ENCODE measurements around the gene SPOCK1. TPM values are rescaled to one million over a fixed set of nuclear protein-coding genes. Genes with fewer than 3 reads are reported as not detected.
"Not testable (repeated sequence)": the region's sequence is repeated elsewhere in the genome, so short reads cannot be mapped to it uniquely, and the experiment has no call there.

The SPOCK1 gene
- polyA plus RNA-seq, 2 donors, result 0.86 to 0.88 TPM

GRCh38 chr5:137507150-137507549 lies 8.0 kb upstream of the SPOCK1 start:
- Histone ChIP-seq H3K4me1 (ENCODE audit: control insufficient read depth in 2 of 2, insufficient read depth in 2 of 2, low read length in 1 of 2) (no peaks in the 10 kb centered on the region), H3K27ac (ENCODE audit: low read depth in 2 of 2, low read length in 1 of 2) (no peak overlapping the region), H3K36me3 (ENCODE audit: control insufficient read depth in 2 of 2, insufficient read depth in 2 of 2, low read length in 1 of 2) (no peaks in the 10 kb centered on the region), H3K27me3 (ENCODE audit: control insufficient read depth in 1 of 2, insufficient read depth in 2 of 2, low read length in 2 of 2) (no peaks in the 10 kb centered on the region), H3K9me3 (ENCODE audit: control insufficient read depth in 2 of 2, insufficient read depth in 1 of 2, low read depth in 1 of 2, low read length in 1 of 2) (no peaks in the 10 kb centered on the region), H3K4me3 (ENCODE audit: low read depth in 1 of 2, low read length in 2 of 2) (no peak overlapping the region)
- WGBS, 2 donors, result 70 to 73% methylated on average over 5 of the region's 5 CpGs

DNA sequence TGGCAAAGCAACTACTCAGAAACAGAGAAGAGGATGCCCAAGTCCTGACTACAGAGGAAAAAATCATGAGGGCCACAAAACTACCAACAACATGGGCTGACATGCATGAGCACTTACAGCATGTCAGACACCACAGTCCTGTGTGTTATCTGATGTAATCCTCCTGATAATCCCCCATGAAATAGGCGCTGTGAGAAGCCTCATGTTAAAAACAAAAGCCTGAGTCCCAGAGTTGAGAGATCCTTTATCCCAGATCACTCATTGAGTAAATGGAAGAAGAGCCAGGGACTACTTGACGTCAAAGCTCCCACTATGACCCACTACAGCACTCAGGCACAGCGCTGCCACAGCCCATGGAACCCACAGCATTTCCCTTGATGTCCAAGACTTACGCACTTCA lies 7.2 kb upstream of the SPOCK1 start:
- 82 to 86% methylated on average over 4 of the region's 4 CpGs for WGBS, 2 donors

DNA sequence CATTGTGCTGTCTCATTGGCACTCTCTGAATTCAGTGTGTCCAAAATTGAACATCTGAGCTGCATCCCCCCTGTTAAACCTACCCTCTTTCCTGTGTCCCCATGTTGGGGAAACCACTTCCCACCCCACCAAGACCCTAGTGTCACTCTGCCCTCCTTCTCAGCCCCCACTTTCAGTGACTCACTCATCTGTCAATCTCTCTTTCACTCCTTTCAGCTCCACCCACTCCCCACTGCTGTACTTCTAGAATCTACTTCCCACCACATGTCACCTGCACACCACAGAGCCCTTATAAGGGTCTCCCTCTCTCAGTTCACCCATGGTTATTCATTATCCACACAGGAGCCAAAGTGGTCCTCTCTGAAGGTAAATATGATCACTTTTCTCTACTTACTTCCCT lies 5.8 kb upstream of the SPOCK1 start:
- Histone ChIP-seq H3K27ac (ENCODE audit: low read depth in 2 of 2, low read length in 1 of 2) (no peak overlapping the region), H3K27me3 (ENCODE audit: control insufficient read depth in 1 of 2, insufficient read depth in 2 of 2, low read length in 2 of 2) (no peaks in the 10 kb centered on the region), H3K9me3 (ENCODE audit: control insufficient read depth in 2 of 2, insufficient read depth in 1 of 2, low read depth in 1 of 2, low read length in 1 of 2) (no peaks in the 10 kb centered on the region)

More for the DNA sequence above, 7.2 kb upstream of the SPOCK1 start:
- Histone ChIP-seq H3K27ac (ENCODE audit: low read depth in 2 of 2, low read length in 1 of 2) (no peak overlapping the region), H3K9me3 (ENCODE audit: control insufficient read depth in 2 of 2, insufficient read depth in 1 of 2, low read depth in 1 of 2, low read length in 1 of 2) (no peaks in the 10 kb centered on the region), H3K36me3 (ENCODE audit: control insufficient read depth in 2 of 2, insufficient read depth in 2 of 2, low read length in 1 of 2) (no peaks in the 10 kb centered on the region), H3K4me1 (ENCODE audit: control insufficient read depth in 2 of 2, insufficient read depth in 2 of 2, low read length in 1 of 2) (no peaks in the 10 kb centered on the region), H3K27me3 (ENCODE audit: control insufficient read depth in 1 of 2, insufficient read depth in 2 of 2, low read length in 2 of 2) (no peaks in the 10 kb centered on the region), H3K4me3 (ENCODE audit: low read depth in 1 of 2, low read length in 2 of 2) (no peak overlapping the region)

GRCh38 chr5:137503456-137503855 lies 4.3 kb upstream of the SPOCK1 start:
- no peaks in the 10 kb centered on the region for H3K9me3 ChIP-seq (ENCODE audit: control insufficient read depth in 2 of 2, insufficient read depth in 1 of 2, low read depth in 1 of 2, low read length in 1 of 2)
- H3K36me3 ChIP-seq (ENCODE audit: control insufficient read depth in 2 of 2, insufficient read depth in 2 of 2, low read length in 1 of 2), result no peaks in the 10 kb centered on the region
- H3K4me1 ChIP-seq (ENCODE audit: control insufficient read depth in 2 of 2, insufficient read depth in 2 of 2, low read length in 1 of 2), result no peaks in the 10 kb centered on the region
- no peak overlapping the region for H3K4me3 ChIP-seq (ENCODE audit: low read depth in 1 of 2, low read length in 2 of 2)
- no peak overlapping the region for H3K27ac ChIP-seq (ENCODE audit: low read depth in 2 of 2, low read length in 1 of 2)
- H3K27me3 ChIP-seq (ENCODE audit: control insufficient read depth in 1 of 2, insufficient read depth in 2 of 2, low read length in 2 of 2), result no peaks in the 10 kb centered on the region

More for the DNA sequence above, 5.8 kb upstream of the SPOCK1 start:
- no peaks in the 10 kb centered on the region for H3K36me3 ChIP-seq (ENCODE audit: control insufficient read depth in 2 of 2, insufficient read depth in 2 of 2, low read length in 1 of 2)
- no peak overlapping the region for H3K4me3 ChIP-seq (ENCODE audit: low read depth in 1 of 2, low read length in 2 of 2)
- H3K4me1 ChIP-seq (ENCODE audit: control insufficient read depth in 2 of 2, insufficient read depth in 2 of 2, low read length in 1 of 2), result no peaks in the 10 kb centered on the region

GRCh38 chr5:137502632-137503031 lies 3.5 kb upstream of the SPOCK1 start:
- 72 to 73% methylated on average over 8 of the region's 8 CpGs for WGBS, 2 donors
- no peak overlapping the region for H3K27ac ChIP-seq (ENCODE audit: low read depth in 2 of 2, low read length in 1 of 2)
- no peak overlapping the region for H3K4me3 ChIP-seq (ENCODE audit: low read depth in 1 of 2, low read length in 2 of 2)
- H3K27me3 ChIP-seq (ENCODE audit: control insufficient read depth in 1 of 2, insufficient read depth in 2 of 2, low read length in 2 of 2), result peaks cover 0 to 2% of the 10 kb centered on the region in 2 donors
- no peaks in the 10 kb centered on the region for H3K36me3 ChIP-seq (ENCODE audit: control insufficient read depth in 2 of 2, insufficient read depth in 2 of 2, low read length in 1 of 2)
- H3K9me3 ChIP-seq (ENCODE audit: control insufficient read depth in 2 of 2, insufficient read depth in 1 of 2, low read depth in 1 of 2, low read length in 1 of 2), result no peaks in the 10 kb centered on the region
- no peaks in the 10 kb centered on the region for H3K4me1 ChIP-seq (ENCODE audit: control insufficient read depth in 2 of 2, insufficient read depth in 2 of 2, low read length in 1 of 2)

GRCh38 chr5:137501846-137502406 lies 2.8 kb upstream of the SPOCK1 start:
- Histone ChIP-seq H3K27ac (ENCODE audit: low read depth in 2 of 2, low read length in 1 of 2) (no peak overlapping the region), H3K36me3 (ENCODE audit: control insufficient read depth in 2 of 2, insufficient read depth in 2 of 2, low read length in 1 of 2) (no peaks in the 10 kb centered on the region), H3K9me3 (ENCODE audit: control insufficient read depth in 2 of 2, insufficient read depth in 1 of 2, low read depth in 1 of 2, low read length in 1 of 2) (no peaks in the 10 kb centered on the region), H3K27me3 (ENCODE audit: control insufficient read depth in 1 of 2, insufficient read depth in 2 of 2, low read length in 2 of 2) (peaks cover 0 to 2% of the 10 kb centered on the region in 2 donors), H3K4me1 (ENCODE audit: control insufficient read depth in 2 of 2, insufficient read depth in 2 of 2, low read length in 1 of 2) (no peaks in the 10 kb centered on the region), H3K4me3 (ENCODE audit: low read depth in 1 of 2, low read length in 2 of 2) (no peak overlapping the region)
- 68 to 78% methylated on average over 3 of the region's 3 CpGs for WGBS, 2 donors

DNA sequence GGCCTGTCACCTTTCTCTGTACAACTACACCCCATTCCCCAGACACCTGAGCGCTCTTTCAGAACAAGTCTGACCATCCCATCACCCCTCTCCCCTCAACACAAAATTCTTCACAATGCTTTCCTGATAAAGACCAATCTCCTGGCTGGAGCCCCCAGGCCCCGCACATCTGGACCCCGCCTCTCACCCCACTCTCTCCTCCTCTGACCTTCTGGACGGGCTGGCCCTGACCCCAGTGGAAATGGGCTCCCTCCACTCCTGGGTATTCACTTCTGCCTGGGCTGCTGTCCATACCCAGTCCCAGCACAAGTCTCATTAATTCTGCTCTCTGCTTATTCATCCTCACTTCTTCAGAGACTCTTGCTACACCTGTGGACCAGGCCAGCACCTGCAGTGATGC lies 2.1 kb upstream of the SPOCK1 start:
- 75 to 80% methylated on average over 4 of the region's 4 CpGs for WGBS, 2 donors
- H3K36me3 ChIP-seq (ENCODE audit: control insufficient read depth in 2 of 2, insufficient read depth in 2 of 2, low read length in 1 of 2), result no peaks in the 10 kb centered on the region
- no peak overlapping the region for H3K4me3 ChIP-seq (ENCODE audit: low read depth in 1 of 2, low read length in 2 of 2)
- peaks cover 0 to 2% of the 10 kb centered on the region in 2 donors for H3K27me3 ChIP-seq (ENCODE audit: control insufficient read depth in 1 of 2, insufficient read depth in 2 of 2, low read length in 2 of 2)
- no peak overlapping the region for H3K27ac ChIP-seq (ENCODE audit: low read depth in 2 of 2, low read length in 1 of 2)
- no peaks in the 10 kb centered on the region for H3K9me3 ChIP-seq (ENCODE audit: control insufficient read depth in 2 of 2, insufficient read depth in 1 of 2, low read depth in 1 of 2, low read length in 1 of 2)
- H3K4me1 ChIP-seq (ENCODE audit: control insufficient read depth in 2 of 2, insufficient read depth in 2 of 2, low read length in 1 of 2), result no peaks in the 10 kb centered on the region

GRCh38 chr5:137500615-137501225 lies 1.6 kb upstream of the SPOCK1 start:
- Histone ChIP-seq H3K4me1 (ENCODE audit: control insufficient read depth in 2 of 2, insufficient read depth in 2 of 2, low read length in 1 of 2) (no peaks in the 10 kb centered on the region), H3K27ac (ENCODE audit: low read depth in 2 of 2, low read length in 1 of 2) (no peak overlapping the region), H3K4me3 (ENCODE audit: low read depth in 1 of 2, low read length in 2 of 2) (no peak overlapping the region), H3K9me3 (ENCODE audit: control insufficient read depth in 2 of 2, insufficient read depth in 1 of 2, low read depth in 1 of 2, low read length in 1 of 2) (no peaks in the 10 kb centered on the region), H3K36me3 (ENCODE audit: control insufficient read depth in 2 of 2, insufficient read depth in 2 of 2, low read length in 1 of 2) (no peaks in the 10 kb centered on the region), H3K27me3 (ENCODE audit: control insufficient read depth in 1 of 2, insufficient read depth in 2 of 2, low read length in 2 of 2) (peaks cover 0 to 2% of the 10 kb centered on the region in 2 donors)
- WGBS, 2 donors, result 83 to 85% methylated on average over 11 of the region's 11 CpGs

DNA sequence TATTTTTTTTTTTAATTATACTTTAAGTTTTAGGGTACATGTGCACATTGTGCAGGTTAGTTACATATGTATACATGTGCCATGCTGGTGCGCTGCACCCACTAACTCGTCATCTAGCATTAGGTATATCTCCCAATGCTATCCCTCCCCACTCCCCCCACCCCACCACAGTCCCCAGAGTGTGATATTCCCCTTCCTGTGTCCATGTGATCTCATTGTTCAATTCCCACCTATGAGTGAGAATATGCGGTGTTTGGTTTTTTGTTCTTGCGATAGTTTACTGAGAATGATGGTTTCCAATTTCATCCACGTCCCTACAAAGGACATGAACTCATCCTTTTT lies 351 bp upstream of the SPOCK1 start:
- H3K36me3 ChIP-seq (ENCODE audit: control insufficient read depth in 2 of 2, insufficient read depth in 2 of 2, low read length in 1 of 2); H3K27me3 ChIP-seq (ENCODE audit: control insufficient read depth in 1 of 2, insufficient read depth in 2 of 2, low read length in 2 of 2); H3K4me3 ChIP-seq (ENCODE audit: low read depth in 1 of 2, low read length in 2 of 2); H3K4me1 ChIP-seq (ENCODE audit: control insufficient read depth in 2 of 2, insufficient read depth in 2 of 2, low read length in 1 of 2); H3K27ac ChIP-seq (ENCODE audit: low read depth in 2 of 2, low read length in 1 of 2); H3K9me3 ChIP-seq (ENCODE audit: control insufficient read depth in 2 of 2, insufficient read depth in 1 of 2, low read depth in 1 of 2, low read length in 1 of 2): not testable (repeated sequence)
- no CpG with 5 or more reads among the region's 5 CpGs for WGBS, 2 donors

- Histone ChIP-seq H3K36me3 (ENCODE audit: control insufficient read depth in 2 of 2, insufficient read depth in 2 of 2, low read length in 1 of 2) (no peaks in the 10 kb centered on the region), H3K27me3 (ENCODE audit: control insufficient read depth in 1 of 2, insufficient read depth in 2 of 2, low read length in 2 of 2) (peaks cover 0 to 2% of the 10 kb centered on the region in 2 donors), H3K4me1 (ENCODE audit: control insufficient read depth in 2 of 2, insufficient read depth in 2 of 2, low read length in 1 of 2) (no peaks in the 10 kb centered on the region), H3K9me3 (ENCODE audit: control insufficient read depth in 2 of 2, insufficient read depth in 1 of 2, low read depth in 1 of 2, low read length in 1 of 2) (no peaks in the 10 kb centered on the region), H3K27ac (ENCODE audit: low read depth in 2 of 2, low read length in 1 of 2) (no peak overlapping the region), H3K4me3 (ENCODE audit: low read depth in 1 of 2, low read length in 2 of 2) (peak overlapping the region; percentile 23 to 27)
- WGBS, 2 donors, result 4 to 6% methylated on average over 52 to 57 of the region's 57 CpGs
These were observed 808 bp downstream of the SPOCK1 start for GRCh38 chr5:137498301-137498735.

Measured in esophagus (tissue), 2 donors.